BJ (cell line): ENCODE results near the gene SUN1. TPM values are rescaled to one million over a fixed set of nuclear protein-coding genes. Genes with fewer than 3 reads are reported as not detected.

Experiments used
- CTCF ChIA-PET: fragments of 350-600 bp; formaldehyde crosslinking; extraction: SDS; loops from one replicate; lab custom pipeline; 2021; ENCODE audit warnings: antibody characterized with exemption, inconsistent platforms; lab: Yijun Ruan, JAX
- POLR2A ChIA-PET: fragments of 300-600 bp; sonication (Branson Sonifier 250); formaldehyde crosslinking; extraction: SDS; loops from one replicate; lab custom pipeline; 2021; ENCODE audit warnings: antibody characterized with exemption; lab: Charles Lee
- DNase-seq: peaks from one replicate; pipeline ENCODE4 v3.0.0-alpha.2; 2011; ENCODE audit warnings: low read depth
- H3K27me3 ChIP-seq: 2 replicates; pipeline ENCODE4 v1.6.0; 2011; ENCODE audit warnings: low read length; ENCODE audit not compliant: control insufficient read depth, insufficient read depth
- H3K36me3 ChIP-seq: 2 replicates; pipeline ENCODE4 v1.5.1; 2011; ENCODE audit warnings: low read length; ENCODE audit not compliant: control insufficient read depth, insufficient read depth
- H3K4me3 ChIP-seq: 2 replicates; pipeline ENCODE4 v1.5.1; 2011; ENCODE audit warnings: low read depth, mild to moderate bottlenecking, control low read depth, low read length
- polyA plus RNA-seq: library from polyadenylated mRNA; depleted of rRNA; stranded (reverse); fragments of >200 nt; gene quantifications from 2 replicates; pipeline ENCODE4 v1.2.3, GENCODE V29; 2011
- TF ChIP-seq, protein P1 (sequence below): IDR thresholded peaks from 2 replicates; pipeline ENCODE4 v1.5.1; 2011; ENCODE audit warnings: low read depth, mild to moderate bottlenecking, control low read depth, inconsistent platforms, low read length, moderate library complexity; ENCODE audit not compliant: insufficient read depth

Gene SUN1
- polyA plus RNA-seq, 1 experiment, result 222 TPM

DNA sequence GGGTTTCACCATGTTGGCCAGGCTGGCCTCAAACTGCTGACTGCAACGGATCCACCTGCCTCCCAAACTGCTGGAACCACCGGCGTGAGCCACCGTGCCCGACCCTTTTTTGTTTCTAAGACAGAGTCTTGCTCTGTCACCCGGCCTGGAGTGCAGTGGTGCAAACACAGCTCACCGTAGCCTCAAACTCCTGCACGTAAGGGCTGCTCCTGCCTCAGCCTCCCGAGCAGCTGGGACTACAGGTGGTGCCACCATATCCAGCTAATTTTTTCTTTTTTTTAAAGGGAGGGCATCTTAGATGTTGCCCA, 85.8 kb downstream of the SUN1 start:
- Histone ChIP-seq H3K4me3 (no peak overlapping the region), H3K27me3 (no peaks in the 10 kb centered on the region), H3K36me3 (no peaks in the 10 kb centered on the region)
- CTCF ChIA-PET, result interaction anchor here (0.8 kb wide), 1 partner anchor 8 kb away, joined by 3 read pairs; no protein-coding TSS in a partner anchor
- TF ChIP-seq, protein P1, sequence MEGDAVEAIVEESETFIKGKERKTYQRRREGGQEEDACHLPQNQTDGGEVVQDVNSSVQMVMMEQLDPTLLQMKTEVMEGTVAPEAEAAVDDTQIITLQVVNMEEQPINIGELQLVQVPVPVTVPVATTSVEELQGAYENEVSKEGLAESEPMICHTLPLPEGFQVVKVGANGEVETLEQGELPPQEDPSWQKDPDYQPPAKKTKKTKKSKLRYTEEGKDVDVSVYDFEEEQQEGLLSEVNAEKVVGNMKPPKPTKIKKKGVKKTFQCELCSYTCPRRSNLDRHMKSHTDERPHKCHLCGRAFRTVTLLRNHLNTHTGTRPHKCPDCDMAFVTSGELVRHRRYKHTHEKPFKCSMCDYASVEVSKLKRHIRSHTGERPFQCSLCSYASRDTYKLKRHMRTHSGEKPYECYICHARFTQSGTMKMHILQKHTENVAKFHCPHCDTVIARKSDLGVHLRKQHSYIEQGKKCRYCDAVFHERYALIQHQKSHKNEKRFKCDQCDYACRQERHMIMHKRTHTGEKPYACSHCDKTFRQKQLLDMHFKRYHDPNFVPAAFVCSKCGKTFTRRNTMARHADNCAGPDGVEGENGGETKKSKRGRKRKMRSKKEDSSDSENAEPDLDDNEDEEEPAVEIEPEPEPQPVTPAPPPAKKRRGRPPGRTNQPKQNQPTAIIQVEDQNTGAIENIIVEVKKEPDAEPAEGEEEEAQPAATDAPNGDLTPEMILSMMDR, result no peak
- POLR2A ChIA-PET, result no interaction called here
- no peak for DNase-seq

DNA sequence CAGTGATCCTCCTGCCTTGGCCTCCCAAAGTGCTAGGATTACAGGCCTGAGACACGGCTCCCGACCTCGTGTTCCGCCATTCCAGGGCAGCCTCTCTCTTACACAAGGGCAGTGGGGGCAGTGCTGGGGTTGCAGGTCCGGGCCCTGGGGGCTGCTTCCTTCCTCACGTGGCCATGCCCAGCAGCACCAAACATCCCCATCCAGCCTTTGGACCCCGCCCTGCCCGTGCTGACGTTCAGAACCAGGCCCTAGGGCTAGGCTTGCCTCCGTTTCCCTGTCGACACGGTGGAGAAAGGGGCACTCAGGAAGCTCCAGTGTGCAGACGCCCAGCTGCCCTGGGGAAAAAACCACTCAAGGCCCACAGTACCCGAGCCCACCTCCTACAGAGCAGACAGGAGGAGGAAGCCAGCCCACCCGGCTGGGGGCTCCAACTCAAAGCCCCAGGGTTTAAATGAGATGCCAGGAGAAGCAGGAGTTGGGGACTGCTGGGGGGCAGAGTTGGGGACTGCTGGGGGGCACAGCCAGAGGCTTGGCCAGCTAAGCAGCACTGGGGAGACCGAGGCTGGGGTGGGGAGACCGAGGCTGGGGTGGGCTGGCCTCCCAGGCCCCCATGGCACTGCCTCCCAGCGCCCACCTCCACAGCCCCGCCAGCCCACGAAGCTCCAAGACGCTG, 86.3 kb downstream of the SUN1 start:
- CTCF ChIA-PET, result interaction anchor here (0.8 kb wide), 1 partner anchor 9 kb away, joined by 3 read pairs; no protein-coding TSS in a partner anchor
- no peaks in the 10 kb centered on the region for H3K36me3 ChIP-seq
- no peak for DNase-seq
- POLR2A ChIA-PET, result interaction anchor here (0.7 kb wide), 1 partner anchor 242 kb away, joined by 6 read pairs; no protein-coding TSS in a partner anchor
- H3K27me3 ChIP-seq, result no peaks in the 10 kb centered on the region
- TF ChIP-seq, protein P1, result no peak
- no peak overlapping the region for H3K4me3 ChIP-seq

DNA sequence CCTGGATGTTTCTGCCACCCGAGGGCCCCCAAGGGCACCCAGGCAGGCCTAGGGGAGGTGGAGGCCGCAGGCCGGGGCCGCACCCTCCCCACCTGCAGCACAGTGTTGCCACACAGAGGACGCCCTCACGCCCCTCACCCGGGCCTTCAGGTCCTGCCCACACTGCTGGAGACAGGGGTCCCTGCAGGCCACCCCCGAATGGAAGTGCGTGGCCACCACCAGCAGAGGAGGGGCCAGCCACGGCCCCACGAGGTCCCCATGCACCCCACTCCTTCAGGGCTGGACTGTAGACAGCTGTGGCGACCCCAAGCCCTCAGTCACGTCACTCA, 86.8 kb downstream of the SUN1 start:
- Histone ChIP-seq H3K36me3 (no peaks in the 10 kb centered on the region), H3K27me3 (no peaks in the 10 kb centered on the region), H3K4me3 (no peak overlapping the region)
- CTCF ChIA-PET, result no interaction called here
- POLR2A ChIA-PET, result interaction anchor here (0.7 kb wide), 1 partner anchor 241 kb away, joined by 6 read pairs; no protein-coding TSS in a partner anchor
- DNase-seq, result no peak
- TF ChIP-seq, protein P1, result no peak

DNA sequence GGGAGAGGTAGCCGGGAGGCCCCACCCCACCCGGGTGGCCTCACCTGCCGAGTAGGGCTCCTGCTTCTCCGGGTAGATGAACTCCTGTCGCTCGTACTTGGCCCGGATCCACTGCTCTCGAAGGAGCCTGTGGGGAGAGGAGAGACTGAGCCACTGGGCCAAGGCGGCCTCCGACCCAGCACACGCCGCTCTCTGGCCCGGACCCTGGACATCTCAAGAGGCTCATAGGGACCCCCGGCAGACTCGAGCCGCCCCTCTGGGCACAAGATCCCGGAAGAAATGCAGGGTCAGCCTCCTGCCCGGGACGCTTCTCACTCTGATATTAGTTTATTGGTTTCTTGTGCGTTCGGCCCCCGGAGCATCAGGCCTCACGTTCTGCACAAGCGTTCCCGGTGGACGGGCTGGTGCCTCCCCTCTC, 87.7 kb downstream of the SUN1 start:
- no peak for DNase-seq
- H3K27me3 ChIP-seq, result no peaks in the 10 kb centered on the region
- H3K36me3 ChIP-seq, result no peaks in the 10 kb centered on the region
- CTCF ChIA-PET, result no interaction called here
- no peak overlapping the region for H3K4me3 ChIP-seq
- TF ChIP-seq, protein P1, result no peak
- POLR2A ChIA-PET, result no interaction called here

DNA sequence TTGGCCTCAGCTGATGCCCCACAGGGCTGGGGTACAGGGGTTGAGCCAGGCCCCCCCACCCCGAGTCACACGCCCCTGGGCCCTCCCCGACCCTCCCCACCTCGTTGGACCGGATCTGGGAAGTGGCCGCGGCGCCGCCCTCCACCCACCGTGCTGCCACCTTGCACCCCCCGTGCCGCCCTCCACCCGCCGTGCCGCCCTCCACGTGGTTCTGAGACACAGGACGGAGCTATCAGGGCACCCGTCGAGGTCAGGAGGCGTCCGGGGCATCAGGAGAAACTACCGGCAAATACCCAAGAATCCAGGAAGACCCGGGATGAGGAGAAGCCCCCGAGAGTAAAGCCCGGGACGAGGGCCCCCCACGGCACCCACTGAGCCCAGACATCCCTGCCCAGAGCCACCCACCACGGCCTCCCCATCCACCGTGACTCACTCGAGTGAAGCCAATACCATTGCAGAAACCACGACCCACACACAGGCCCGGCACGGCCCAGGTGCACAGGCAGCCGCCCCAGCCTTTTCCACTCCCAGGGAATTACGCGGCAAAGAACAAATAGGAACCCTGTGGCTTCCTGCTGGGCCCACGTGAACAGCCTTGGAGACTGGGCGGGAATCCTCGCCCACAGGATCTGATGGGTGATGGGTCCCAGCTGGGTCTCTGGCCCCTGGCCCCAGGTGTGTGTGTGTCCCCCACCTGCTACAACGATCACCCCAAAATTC, 88.2 kb downstream of the SUN1 start:
- CTCF ChIA-PET, result no interaction called here
- no peak overlapping the region for H3K4me3 ChIP-seq
- H3K36me3 ChIP-seq, result no peaks in the 10 kb centered on the region
- DNase-seq, result no peak
- POLR2A ChIA-PET, result no interaction called here
- H3K27me3 ChIP-seq, result no peaks in the 10 kb centered on the region
- TF ChIP-seq, protein P1, result no peak
